GM12878 (cell line): ENCODE data around the gene RRN3. TPM values are rescaled to one million over a fixed set of nuclear protein-coding genes. Genes with fewer than 3 reads are reported as not detected.
"Not testable (repeated sequence)": the region's sequence is repeated elsewhere in the genome, so short reads cannot be mapped to it uniquely, and the experiment has no call there.

Experiments
- ATAC-seq: fragments of 200-7000 bp; cut with Tn5 transposase; 3 replicates; pipeline ENCODE4 v1.9.1; 2020; ENCODE audit warnings: mild to moderate bottlenecking, moderate library complexity
- BruUV-seq: library from RNA; stranded (reverse); fragments of 400-500 nt; replicated peaks from 2 replicates; lab custom pipeline; 2021; lab: Mats Ljungman, UMichigan
- CTCF ChIA-PET: fragments of 300-600 bp; sonication (Branson Sonifier 250); formaldehyde crosslinking; extraction: SDS; loops from one replicate; lab custom pipeline; 2021; ENCODE audit warnings: inconsistent platforms; lab: Yijun Ruan, JAX
- POLR2A ChIA-PET: fragments of 350-600 bp; formaldehyde crosslinking; extraction: SDS; loops from one replicate; lab custom pipeline; 2021; ENCODE audit warnings: inconsistent platforms; lab: Charles Lee
- RAD21 ChIA-PET: fragments of 300-600 bp; sonication (Branson Sonifier 250); formaldehyde crosslinking; loops from one replicate; lab custom pipeline; 2023; ENCODE audit warnings: antibody characterized with exemption; ENCODE audit not compliant: unreplicated experiment; lab: Charles Lee
- SMC1A ChIA-PET: fragments of 300-600 bp; sonication (Branson Sonifier 250); formaldehyde crosslinking; loops from one replicate; lab custom pipeline; 2023; ENCODE audit not compliant: unreplicated experiment, uncharacterized antibody; lab: Charles Lee
- DNase-seq: peaks from one replicate; pipeline ENCODE4 v3.0.0-alpha.2; 2011; ENCODE audit warnings: low read depth, low spot score
- FAIRE-seq: peaks from 3 replicates; lab custom pipeline; 2011; peaks lifted over from hg19 to GRCh38; lab: Jason Lieb, UNC
- H2AFZ ChIP-seq: 2 replicates; pipeline ENCODE4 v1.6.0; 2011; ENCODE audit warnings: low read depth, low read length, control low read depth; ENCODE audit not compliant: control insufficient read depth
- H3K27ac ChIP-seq: 2 replicates; pipeline ENCODE4 v1.5.1; 2011; ENCODE audit warnings: control low read depth; ENCODE audit not compliant: control insufficient read depth, insufficient read depth
- H3K27me3 ChIP-seq, 2 experiments: replicated peaks in 1 of 2; 2 replicates each; pipeline versions ENCODE4 v1.6.0 to v1.6.1; 2011; ENCODE audit warnings: low read length in 1 of 2; ENCODE audit not compliant: control insufficient read depth in 2 of 2, insufficient read depth in 2 of 2
- H3K36me3 ChIP-seq, 2 experiments: 2 replicates each; pipeline ENCODE4 v1.5.1; 2011; ENCODE audit warnings: low read length in 1 of 2; ENCODE audit not compliant: control insufficient read depth in 2 of 2, insufficient read depth in 2 of 2
- H3K4me1 ChIP-seq: 2 replicates; pipeline ENCODE4 v1.6.1; 2011; ENCODE audit warnings: mild to moderate bottlenecking, low read length, moderate library complexity, mixed read lengths; ENCODE audit not compliant: control insufficient read depth, insufficient read depth
- H3K4me2 ChIP-seq: 2 replicates; pipeline ENCODE4 v1.6.0; 2011; ENCODE audit warnings: control low read depth; ENCODE audit not compliant: control insufficient read depth, insufficient read depth
- H3K4me3 ChIP-seq: fragments of 200-600 bp; sonication (generic); 2 replicates; pipeline ENCODE4 v1.5.1; 2016
- H3K79me2 ChIP-seq: 2 replicates; pipeline ENCODE4 v1.6.0; 2011; ENCODE audit warnings: low read length; ENCODE audit not compliant: control insufficient read depth, insufficient read depth
- H3K9ac ChIP-seq: 2 replicates; pipeline ENCODE4 v1.8.0; 2011; ENCODE audit warnings: low read length, control low read depth, mixed read lengths; ENCODE audit not compliant: control insufficient read depth, insufficient read depth
- H3K9me3 ChIP-seq: replicated peaks from 3 replicates; pipeline ENCODE4 v1.5.1; 2011; ENCODE audit warnings: mild to moderate bottlenecking, low read length; ENCODE audit not compliant: control insufficient read depth, insufficient read depth
- H4K20me1 ChIP-seq: 2 replicates; pipeline ENCODE4 v1.6.0; 2011; ENCODE audit not compliant: control insufficient read depth, insufficient read depth
- WGBS: methylation state at CpG from one replicate; pipeline ENCODE4 v1.1.6; 2016; ENCODE audit warnings: low lambda C conversion rate; ENCODE audit not compliant: insufficient replicate concordance, insufficient coverage; ENCODE audit errors: missing lambda C conversion rate; 5-methylcytosine and 5-hydroxymethylcytosine counted together
- in situ Hi-C: fragments of 300-500 bp; cut with MboI; formaldehyde crosslinking; loops from 9 replicates; pipeline ENCODE4 v1.14.3; 2018; ENCODE audit warnings: mixed read lengths
- intact Hi-C: fragments of 100-400 bp; cut with micrococcal nuclease; formaldehyde crosslinking; loops from one replicate; pipeline ENCODE4 v1.14.2; 2022; ENCODE audit not compliant: unreplicated experiment
- polyA plus RNA-seq, 11 experiments: library from polyadenylated mRNA; depleted of rRNA in 4 of 11; unstranded in 6 of 11; stranded (reverse) in 5 of 11; fragments of >200 nt; fragmentation: Nextera tagmentation in 4 of 11; fragmentation: Illumina TruSeq in 1 of 11; extraction: Ambion mirVana in 4 of 11; extraction: Trizol in 1 of 11; gene quantifications; 1 replicate in 1 of 11; 2 replicates in 10 of 11; pipeline versions ENCODE4 v1.2.1 to v1.2.3, GENCODE V29; 2011 to 2016; ENCODE audit warnings: inconsistent platforms in 2 of 11, missing spikeins in 2 of 11, low read depth in 1 of 11
- total RNA-seq, 4 experiments: library from RNA; depleted of rRNA in 3 of 4; stranded (reverse); fragments of >200 nt in 3 of 4; fragmentation: Illumina TruSeq in 1 of 4; extraction: Trizol in 1 of 4; gene quantifications; 2 replicates each; pipeline versions ENCODE4 v1.2.1 to v1.2.3, GENCODE V29; 2013 to 2021

RRN3 gene
- total and polyA plus RNA-seq, 10 of the 15 experiments (the other 5 are each of a cell fraction or from before 2014, with no cell fraction given), result 21.9 to 55.5 (median 33.2) TPM

DNA sequence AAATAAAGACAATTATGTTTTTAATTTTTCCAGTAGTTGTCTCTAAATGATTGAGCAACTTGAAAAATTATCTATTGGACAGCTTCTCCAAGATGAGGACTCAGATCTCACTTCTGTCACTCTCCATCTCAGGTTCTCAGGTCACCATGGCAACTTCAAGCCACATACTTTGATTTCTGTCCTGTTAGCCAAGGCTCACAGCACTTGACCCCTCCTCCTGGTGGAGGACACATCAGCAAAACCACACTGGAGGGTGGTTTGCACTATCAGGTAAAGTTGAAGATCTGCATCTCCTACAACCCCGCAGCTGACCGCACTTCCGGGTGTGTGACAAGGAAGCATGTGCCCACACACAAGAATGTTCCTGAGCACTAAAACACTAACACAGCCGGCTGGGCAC is 28.1 kb downstream of the RRN3 start:
- BruUV-seq, H3K27me3 ChIP-seq, H3K9me3 ChIP-seq, H3K27ac ChIP-seq, H3K9ac ChIP-seq, DNase-seq, CTCF ChIA-PET, H3K4me3 ChIP-seq, intact Hi-C loops, H3K4me2 ChIP-seq, ATAC-seq, H3K79me2 ChIP-seq, H3K4me1 ChIP-seq, H2AFZ ChIP-seq, in situ Hi-C loops, RAD21 ChIA-PET, POLR2A ChIA-PET, SMC1A ChIA-PET, H4K20me1 ChIP-seq, FAIRE-seq: not testable (repeated sequence)
- WGBS, result 54% methylated on average over 4 of the region's 4 CpGs
- peaks cover 10 to 13% of the 10 kb centered on the region in 2 experiments for H3K36me3 ChIP-seq

DNA sequence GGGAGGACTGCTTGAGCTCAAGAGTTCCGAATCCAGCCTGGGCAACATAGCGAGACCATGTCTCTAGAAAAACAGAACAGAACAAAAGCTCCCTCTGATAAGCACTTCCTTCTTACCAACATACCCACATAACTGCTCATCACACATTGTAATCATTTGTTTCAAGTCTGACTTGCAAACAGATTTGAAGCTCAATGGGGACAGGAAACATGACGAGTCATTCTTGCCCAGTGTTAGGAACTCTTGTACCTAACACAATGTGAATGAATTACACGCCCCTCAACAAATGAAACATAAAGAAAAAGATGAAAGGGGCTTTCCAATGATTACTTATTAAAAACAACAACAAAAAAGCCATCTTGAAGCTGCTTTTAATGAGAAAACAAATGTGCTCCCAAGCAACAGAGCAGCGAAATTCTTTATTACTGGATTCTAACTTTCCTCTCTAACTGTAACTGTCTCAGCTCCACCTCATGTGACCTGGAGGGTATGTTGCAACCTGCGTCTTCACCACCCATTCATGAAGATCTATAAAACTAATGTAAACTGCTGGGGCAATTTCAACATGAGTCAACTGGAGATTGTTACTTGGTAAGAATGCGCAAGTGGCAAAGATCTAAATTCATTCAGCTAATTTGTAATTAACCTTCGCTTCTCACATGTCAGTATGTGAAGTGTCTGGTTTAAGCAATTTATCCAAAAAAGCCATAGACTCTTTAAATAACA is 31.8 kb downstream of the RRN3 start:
- H3K4me3 ChIP-seq, in situ Hi-C loops, DNase-seq, RAD21 ChIA-PET, H3K9ac ChIP-seq, H3K4me1 ChIP-seq, H4K20me1 ChIP-seq, H2AFZ ChIP-seq, H3K27me3 ChIP-seq, POLR2A ChIA-PET, SMC1A ChIA-PET, intact Hi-C loops, H3K9me3 ChIP-seq, H3K79me2 ChIP-seq, H3K4me2 ChIP-seq, BruUV-seq, H3K27ac ChIP-seq, ATAC-seq, FAIRE-seq: not testable (repeated sequence)
- CTCF ChIA-PET, result interaction anchor here (1.6 kb wide), 1 partner anchor 10 kb away, joined by 6 read pairs; no protein-coding TSS in a partner anchor
- peaks cover 13 to 28% of the 10 kb centered on the region in 2 experiments for H3K36me3 ChIP-seq
- 75% methylated on average over 8 of the region's 8 CpGs for WGBS
